Measurements from ENCODE around the gene NOS3. TPM values are rescaled to one million over a fixed set of nuclear protein-coding genes. Genes with fewer than 3 reads are reported as not detected.

The NOS3 gene
- polyA plus RNA-seq, 1 of the 3 experiments (the other 2 are of a cell fraction): 0.41 TPM

DNA sequence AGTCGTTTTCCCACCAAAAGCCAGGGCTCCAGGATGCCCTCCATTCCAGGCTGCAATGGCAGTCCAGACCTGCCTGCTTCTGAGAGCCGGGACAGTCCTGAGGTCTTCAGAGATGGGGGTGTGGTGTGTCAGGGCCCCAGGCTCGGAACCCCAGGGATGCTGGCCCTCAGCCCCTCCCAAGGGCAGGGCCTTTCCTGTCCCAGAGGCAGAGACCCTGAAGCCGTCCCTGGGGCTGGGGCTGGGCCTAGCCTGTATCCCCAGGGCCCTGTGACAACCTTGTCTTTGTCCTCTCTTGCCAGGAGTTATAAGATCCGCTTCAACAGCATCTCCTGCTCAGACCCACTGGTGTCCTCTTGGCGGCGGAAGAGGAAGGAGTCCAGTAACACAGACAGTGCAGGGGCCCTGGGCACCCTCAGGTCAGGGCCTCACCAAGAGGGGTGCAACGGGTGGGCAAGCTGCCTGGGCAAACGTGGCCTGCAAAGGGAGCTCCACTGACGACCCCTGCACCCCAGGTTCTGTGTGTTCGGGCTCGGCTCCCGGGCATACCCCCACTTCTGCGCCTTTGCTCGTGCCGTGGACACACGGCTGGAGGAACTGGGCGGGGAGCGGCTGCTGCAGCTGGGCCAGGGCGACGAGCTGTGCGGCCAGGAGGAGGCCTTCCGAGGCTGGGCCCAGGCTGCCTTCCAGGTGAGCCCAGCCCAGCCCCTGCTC is 15.9 kb downstream of the NOS3 start (continued):
- TF ChIP-seq, protein P1, sequence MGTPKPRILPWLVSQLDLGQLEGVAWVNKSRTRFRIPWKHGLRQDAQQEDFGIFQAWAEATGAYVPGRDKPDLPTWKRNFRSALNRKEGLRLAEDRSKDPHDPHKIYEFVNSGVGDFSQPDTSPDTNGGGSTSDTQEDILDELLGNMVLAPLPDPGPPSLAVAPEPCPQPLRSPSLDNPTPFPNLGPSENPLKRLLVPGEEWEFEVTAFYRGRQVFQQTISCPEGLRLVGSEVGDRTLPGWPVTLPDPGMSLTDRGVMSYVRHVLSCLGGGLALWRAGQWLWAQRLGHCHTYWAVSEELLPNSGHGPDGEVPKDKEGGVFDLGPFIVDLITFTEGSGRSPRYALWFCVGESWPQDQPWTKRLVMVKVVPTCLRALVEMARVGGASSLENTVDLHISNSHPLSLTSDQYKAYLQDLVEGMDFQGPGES (IDR thresholded peaks at IDR 0.05; ENCODE audit: low read depth, low read length): no peak

- H4K20me1 ChIP-seq (ENCODE audit: insufficient read depth): no peaks in the 10 kb centered on the region
- CTCF ChIA-PET: interaction anchor here (0.7 to 11.3 kb wide), 12 partner anchors 9 to 240 kb away, joined by 3 to 151 read pairs (median 10); partner anchors contain the start of genes ATG9B, GBX1 and NOS3
Measured at GRCh38 chr7:151007469-151007898, 16.7 kb downstream of the NOS3 start.

More at GRCh38 chr7:151007469-151007898, 16.7 kb downstream of the NOS3 start:
- Histone ChIP-seq H3K36me3 (replicated peaks in 1 of 2; ENCODE audit: control insufficient read depth in 1 of 2, insufficient read depth in 2 of 2, low read length in 1 of 2) (no peaks in the 10 kb centered on the region), H3K9ac (no peak overlapping the region), H3K4me3 (ENCODE audit: low read depth in 2 of 2, low read length in 1 of 2) (no peak overlapping the region), H2AFZ (ENCODE audit: low read depth) (no peak overlapping the region), H3K4me2 (no peak overlapping the region), H3K9me2 (no peaks in the 10 kb centered on the region), H3K9me3 (no peaks in the 10 kb centered on the region), H3F3A (replicated peaks; ENCODE audit: insufficient read depth) (no peaks in the 10 kb centered on the region), H3K27ac (ENCODE audit: low read depth in 2 of 2, low read length in 1 of 2) (no peak overlapping the region; a peak in 1 of 4 replicates), H3K4me1 (ENCODE audit: control insufficient read depth in 1 of 2, insufficient read depth in 2 of 2, low read depth in 1 of 2, low read length in 1 of 2) (peaks cover 0 to 14% of the 10 kb centered on the region in 2 experiments; a peak in 1 of 4 replicates), H3K27me3 (ENCODE audit: insufficient read depth) (0 out of 2 replicates have a peak, but pooled peaks cover 5% of the 10 kb centered on the region), H3K79me2 (ENCODE audit: insufficient read depth) (no peaks in the 10 kb centered on the region)
- 79% methylated on average over 3 of the region's 7 CpGs for WGBS (ENCODE audit: low lambda C conversion rate)
- peak; percentile 71 for DNase-seq
- TF ChIP-seq, protein P2, sequence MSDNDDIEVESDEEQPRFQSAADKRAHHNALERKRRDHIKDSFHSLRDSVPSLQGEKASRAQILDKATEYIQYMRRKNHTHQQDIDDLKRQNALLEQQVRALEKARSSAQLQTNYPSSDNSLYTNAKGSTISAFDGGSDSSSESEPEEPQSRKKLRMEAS (IDR thresholded peaks at IDR 0.05; ENCODE audit: low read depth): no peak
- no peak for TF ChIP-seq FOXM1 (IDR thresholded peaks at IDR 0.05; ENCODE audit: low read depth)
- no peak for TF ChIP-seq YY1 (IDR thresholded peaks at IDR 0.05; ENCODE audit: low read depth)
- no peak for TF ChIP-seq MEF2A (IDR thresholded peaks at IDR 0.05; ENCODE audit: borderline replicate concordance, low read depth)
- no peak for TF ChIP-seq JUND (IDR thresholded peaks at IDR 0.05)
- no peak for TF ChIP-seq NRF1 (IDR thresholded peaks at IDR 0.05; ENCODE audit: low read depth, low read length)
- no peak for TF ChIP-seq NFIC (IDR thresholded peaks at IDR 0.05; ENCODE audit: borderline replicate concordance)
- no peak for TF ChIP-seq CTCF (IDR thresholded peaks at IDR 0.05)
- TF ChIP-seq FOSL2 (IDR thresholded peaks at IDR 0.05; ENCODE audit: borderline replicate concordance, low read depth): no peak
- TF ChIP-seq ELF1 (IDR thresholded peaks at IDR 0.05): no peak
- no peak for TF ChIP-seq GATA2 (CRISPR knock-in tag; IDR thresholded peaks at IDR 0.05)
- no peak for TF ChIP-seq PBX3 (IDR thresholded peaks at IDR 0.05)
- no peak for TF ChIP-seq CHD2 (IDR thresholded peaks at IDR 0.05; ENCODE audit: low read length, partially characterized antibody)
- TF ChIP-seq TAF1 (IDR thresholded peaks at IDR 0.05; ENCODE audit: borderline replicate concordance, low read depth, low read length): no peak
- TF ChIP-seq MXI1 (IDR thresholded peaks at IDR 0.05; ENCODE audit: low read depth, low read length): no peak
- TF ChIP-seq, protein P3, sequence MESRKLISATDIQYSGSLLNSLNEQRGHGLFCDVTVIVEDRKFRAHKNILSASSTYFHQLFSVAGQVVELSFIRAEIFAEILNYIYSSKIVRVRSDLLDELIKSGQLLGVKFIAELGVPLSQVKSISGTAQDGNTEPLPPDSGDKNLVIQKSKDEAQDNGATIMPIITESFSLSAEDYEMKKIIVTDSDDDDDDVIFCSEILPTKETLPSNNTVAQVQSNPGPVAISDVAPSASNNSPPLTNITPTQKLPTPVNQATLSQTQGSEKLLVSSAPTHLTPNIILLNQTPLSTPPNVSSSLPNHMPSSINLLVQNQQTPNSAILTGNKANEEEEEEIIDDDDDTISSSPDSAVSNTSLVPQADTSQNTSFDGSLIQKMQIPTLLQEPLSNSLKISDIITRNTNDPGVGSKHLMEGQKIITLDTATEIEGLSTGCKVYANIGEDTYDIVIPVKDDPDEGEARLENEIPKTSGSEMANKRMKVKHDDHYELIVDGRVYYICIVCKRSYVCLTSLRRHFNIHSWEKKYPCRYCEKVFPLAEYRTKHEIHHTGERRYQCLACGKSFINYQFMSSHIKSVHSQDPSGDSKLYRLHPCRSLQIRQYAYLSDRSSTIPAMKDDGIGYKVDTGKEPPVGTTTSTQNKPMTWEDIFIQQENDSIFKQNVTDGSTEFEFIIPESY (IDR thresholded peaks at IDR 0.05; ENCODE audit: borderline replicate concordance, low read depth): no peak
- TF ChIP-seq RCOR1 (IDR thresholded peaks at IDR 0.05; ENCODE audit: low read length): no peak
- TF ChIP-seq SIN3A (IDR thresholded peaks at IDR 0.05; ENCODE audit: borderline replicate concordance, low read depth, low read length): no peak
- TF ChIP-seq FOXJ3 (CRISPR knock-in tag; IDR thresholded peaks at IDR 0.05): no peak
- POLR2A ChIA-PET: interaction anchor here (0.9 to 1.0 kb wide), 2 partner anchors 10 to 35 kb away, joined by 3 read pairs; no protein-coding TSS in a partner anchor
